PC-9 (cell line): ENCODE measurements around the gene ARHGDIA. TPM values are rescaled to one million over a fixed set of nuclear protein-coding genes. Genes with fewer than 3 reads are reported as not detected.

Source experiments
- BruUV-seq: library from RNA; stranded (reverse); fragments of 400-500 nt; replicated peaks from 2 replicates; lab custom pipeline; 2021; lab: Mats Ljungman, UMichigan
- CTCF ChIA-PET: fragments of 300-600 bp; sonication (Branson Sonifier 250); formaldehyde crosslinking; loops from one replicate; lab custom pipeline; 2022; ENCODE audit warnings: antibody characterized with exemption; lab: Charles Lee
- POLR2A ChIA-PET: fragments of 300-600 bp; sonication (Branson Sonifier 250); formaldehyde crosslinking; loops from one replicate; lab custom pipeline; 2022; ENCODE audit warnings: antibody characterized with exemption; ENCODE audit not compliant: unreplicated experiment; lab: Charles Lee
- DNase-seq, 2 experiments: peaks; one replicate each; pipeline versions ENCODE4 v3.0.0 to v3.0.0-alpha.2; 2015 to 2022; ENCODE audit warnings: mixed read lengths in 1 of 2
- H2AFZ ChIP-seq: fragments of 200-600 bp; sonication (generic); 2 replicates; pipeline ENCODE4 v1.8.1; 2017; ENCODE audit warnings: antibody characterized with exemption
- H3F3A ChIP-seq: fragments of 200-600 bp; sonication (generic); 2 replicates; pipeline ENCODE4 v1.8.1; 2017; ENCODE audit warnings: antibody characterized with exemption, mild to moderate bottlenecking, low read depth; ENCODE audit not compliant: insufficient read depth
- H3K27ac ChIP-seq: fragments of 200-600 bp; sonication (generic); 2 replicates; pipeline ENCODE4 v1.6.1; 2016; ENCODE audit warnings: mixed run types
- H3K27me3 ChIP-seq: fragments of 200-600 bp; sonication (generic); 2 replicates; pipeline ENCODE4 v1.6.1; 2016; ENCODE audit warnings: low read depth, mixed run types; ENCODE audit not compliant: insufficient read depth
- H3K36me3 ChIP-seq: fragments of 200-600 bp; sonication (generic); 2 replicates; pipeline ENCODE4 v1.6.1; 2016; ENCODE audit warnings: low read depth, mixed run types
- H3K4me1 ChIP-seq: fragments of 200-600 bp; sonication (generic); replicated peaks from 2 replicates; pipeline ENCODE4 v1.6.1; 2016; ENCODE audit warnings: mixed run types; ENCODE audit not compliant: insufficient read depth
- H3K4me2 ChIP-seq: fragments of 200-600 bp; sonication (generic); 2 replicates; pipeline ENCODE4 v1.6.1; 2017; ENCODE audit warnings: mixed run types
- H3K4me3 ChIP-seq: fragments of 200-600 bp; sonication (generic); 2 replicates; pipeline ENCODE4 v1.6.1; 2016; ENCODE audit warnings: mixed run types
- H3K79me2 ChIP-seq: fragments of 200-600 bp; sonication (generic); 2 replicates; pipeline ENCODE4 v1.6.1; 2017; ENCODE audit warnings: low read depth, mixed run types
- H3K9me2 ChIP-seq: fragments of 200-600 bp; sonication (generic); 2 replicates; pipeline ENCODE4 v1.8.1; 2017; ENCODE audit warnings: mild to moderate bottlenecking; ENCODE audit not compliant: insufficient read depth
- H3K9me3 ChIP-seq: fragments of 200-600 bp; sonication (generic); 2 replicates; pipeline ENCODE4 v1.8.1; 2016; ENCODE audit warnings: low read depth; ENCODE audit not compliant: insufficient read depth
- H4K20me1 ChIP-seq: fragments of 200-600 bp; sonication (generic); 2 replicates; pipeline ENCODE4 v1.8.1; 2017; ENCODE audit not compliant: insufficient read depth
- CTCF ChIP-seq: fragments of 200-600 bp; sonication (generic); conservative IDR thresholded peaks from 2 replicates; pipeline ENCODE4 v1.6.1; 2017; ENCODE audit warnings: mixed run types, antibody characterized with exemption, mild to moderate bottlenecking, moderate library complexity
- EZH2 ChIP-seq: fragments of 200-600 bp; sonication (generic); IDR thresholded peaks from 2 replicates; pipeline ENCODE4 v1.8.0; 2017; ENCODE audit warnings: antibody characterized with exemption, low read depth
- intact Hi-C: fragments of 100-400 bp; cut with micrococcal nuclease; formaldehyde crosslinking; loops from one replicate; pipeline ENCODE4 v1.10.0; 2022; ENCODE audit not compliant: unreplicated experiment
- total RNA-seq: library from RNA; stranded (reverse); gene quantifications from 2 replicates; pipeline ENCODE4 v1.2.3, GENCODE V29; 2021

ARHGDIA gene
- total RNA-seq, 1 experiment from 2014 or later, result 309 TPM

- POLR2A ChIA-PET, result interaction anchor here (0.7 kb wide), 1 partner anchor 109 kb away, joined by 4 read pairs; no protein-coding TSS in a partner anchor
These were observed 26.7 kb downstream of the ARHGDIA start for GRCh38 chr17:81844327-81844851.

GRCh38 chr17:81843713-81844326 is 27.3 kb downstream of the ARHGDIA start:
- BruUV-seq, result no TSS peak
- no peaks in the 10 kb centered on the region for H3K79me2 ChIP-seq
- POLR2A ChIA-PET, result interaction anchor here (0.6 to 0.7 kb wide), 2 partner anchors 21 to 108 kb away, joined by 4 to 5 read pairs; no protein-coding TSS in a partner anchor
- CTCF ChIA-PET, result no interaction called here
- no peaks in the 10 kb centered on the region for H3K9me3 ChIP-seq
- intact Hi-C loops, result no loop called here
- H3K27me3 ChIP-seq, result no peaks in the 10 kb centered on the region
- H4K20me1 ChIP-seq, result no peaks in the 10 kb centered on the region
- no peak overlapping the region for H3K27ac ChIP-seq
- no peak for DNase-seq
- no peaks in the 10 kb centered on the region for H3K36me3 ChIP-seq
- no peaks in the 10 kb centered on the region for H3K4me1 ChIP-seq
- TF ChIP-seq CTCF (no peak), EZH2 (no peak)
- no peak overlapping the region for H2AFZ ChIP-seq
- no peaks in the 10 kb centered on the region for H3K9me2 ChIP-seq
- peaks cover 3% of the 10 kb centered on the region; the same call in 1 of the 2 replicates for H3F3A ChIP-seq
- no peak overlapping the region for H3K4me3 ChIP-seq
- no peak overlapping the region for H3K4me2 ChIP-seq

More at GRCh38 chr17:81844327-81844851, 26.7 kb downstream of the ARHGDIA start:
- H4K20me1 ChIP-seq, result no peaks in the 10 kb centered on the region
- no peak overlapping the region for H3K27ac ChIP-seq
- intact Hi-C loops, result no loop called here
- no peak for DNase-seq
- peaks cover 3% of the 10 kb centered on the region; the same call in 1 of the 2 replicates for H3F3A ChIP-seq
- CTCF ChIA-PET, result no interaction called here
- no peak for TF ChIP-seq EZH2
- TF ChIP-seq CTCF, result no peak
- H3K4me3 ChIP-seq, result no peak overlapping the region
- no peaks in the 10 kb centered on the region for H3K9me3 ChIP-seq
- H3K4me1 ChIP-seq, result no peaks in the 10 kb centered on the region
- H3K4me2 ChIP-seq, result no peak overlapping the region
- no TSS peak for BruUV-seq
- H3K9me2 ChIP-seq, result no peaks in the 10 kb centered on the region
- no peaks in the 10 kb centered on the region for H3K79me2 ChIP-seq
- H3K27me3 ChIP-seq, result no peaks in the 10 kb centered on the region
- no peak overlapping the region for H2AFZ ChIP-seq
- H3K36me3 ChIP-seq, result no peaks in the 10 kb centered on the region

- Histone ChIP-seq H3K4me1 (no peaks in the 10 kb centered on the region), H3K9me3 (no peaks in the 10 kb centered on the region), H3K9me2 (no peaks in the 10 kb centered on the region), H3K4me3 (no peak overlapping the region), H4K20me1 (no peaks in the 10 kb centered on the region), H3F3A (peaks cover 4% of the 10 kb centered on the region; the same call in 1 of the 2 replicates), H3K27ac (no peak overlapping the region), H3K27me3 (no peaks in the 10 kb centered on the region), H3K79me2 (no peaks in the 10 kb centered on the region), H2AFZ (no peak overlapping the region), H3K36me3 (no peaks in the 10 kb centered on the region), H3K4me2 (no peak overlapping the region)
- ChIA-PET POLR2A (interaction anchor here (0.6 kb wide), 2 partner anchors 18 to 20 kb away, joined by 4 to 5 read pairs; no protein-coding TSS in a partner anchor), CTCF (interaction anchor here (0.5 kb wide), 1 partner anchor 111 kb away, joined by 5 read pairs; no protein-coding TSS in a partner anchor)
- no peak for DNase-seq
- intact Hi-C loops, result no loop called here
- no peak for TF ChIP-seq EZH2
- no peak for TF ChIP-seq CTCF
- BruUV-seq, result no TSS peak
These were observed 28.2 kb downstream of the ARHGDIA start for GRCh38 chr17:81842725-81843504.
